SK-N-SH (cell line): ENCODE results near the gene SAP30L. TPM values are rescaled to one million over a fixed set of nuclear protein-coding genes. Genes with fewer than 3 reads are reported as not detected.

Experiments used
- CTCF ChIA-PET: fragments of 300-600, 350-600 bp; formaldehyde crosslinking; extraction: SDS; loops from one replicate; lab custom pipeline; 2021; lab: Yijun Ruan, JAX
- POLR2A ChIA-PET: fragments of 350-600 bp; sonication (Branson Sonifier 250); formaldehyde crosslinking; extraction: SDS; loops from one replicate; lab custom pipeline; 2020; ENCODE audit warnings: antibody characterized with exemption, inconsistent platforms; lab: Yijun Ruan, JAX
- DNase-seq: peaks from one replicate; pipeline ENCODE4 v3.0.0; 2012
- H2AFZ ChIP-seq: fragments of 200-600 bp; sonication (generic); 2 replicates; pipeline ENCODE4 v1.8.1; 2016; ENCODE audit warnings: antibody characterized with exemption, mild to moderate bottlenecking, low read depth
- H3F3A ChIP-seq: fragments of 200-600 bp; sonication (generic); replicated peaks from 2 replicates; pipeline ENCODE3; 2016; ENCODE audit warnings: antibody characterized with exemption, mild to moderate bottlenecking; ENCODE audit not compliant: insufficient read depth
- H3K27ac ChIP-seq, 2 experiments: fragments of 200-500 bp in 1 of 2; fragments of 200-600 bp in 1 of 2; sonication (Bioruptor generic) in 1 of 2; sonication (generic), shearing (Covaris generic) in 1 of 2; 2 replicates each; pipeline versions ENCODE4 v1.5.1 to v1.6.1; 2014 to 2016; ENCODE audit warnings: low read depth in 2 of 2, inconsistent platforms in 1 of 2, low read length in 1 of 2, mild to moderate bottlenecking in 1 of 2, mixed read lengths in 1 of 2
- H3K27me3 ChIP-seq: fragments of 200-600 bp; sonication (generic), shearing (Covaris generic); 2 replicates; pipeline ENCODE4 v1.6.1; 2016; ENCODE audit warnings: mixed run types; ENCODE audit not compliant: insufficient read depth
- H3K36me3 ChIP-seq, 2 experiments: fragments of 200-500 bp in 1 of 2; fragments of 200-600 bp in 1 of 2; sonication (Bioruptor generic) in 1 of 2; sonication (generic) in 1 of 2; replicated peaks in 1 of 2; 2 replicates each; pipeline versions ENCODE3 to v1.5.1; 2014 to 2016; ENCODE audit warnings: low read length in 1 of 2, mild to moderate bottlenecking in 1 of 2; ENCODE audit not compliant: insufficient read depth in 2 of 2, control insufficient read depth in 1 of 2
- H3K4me1 ChIP-seq, 2 experiments: fragments of 200-500 bp in 1 of 2; fragments of 200-600 bp in 1 of 2; sonication (Bioruptor generic) in 1 of 2; sonication (generic), shearing (Covaris generic) in 1 of 2; 2 replicates each; pipeline versions ENCODE4 v1.5.1 to v1.6.1; 2014 to 2016; ENCODE audit warnings: low read depth in 1 of 2, low read length in 1 of 2, mixed run types in 1 of 2; ENCODE audit not compliant: insufficient read depth in 2 of 2, control insufficient read depth in 1 of 2
- H3K4me2 ChIP-seq: fragments of 200-600 bp; sonication (generic), shearing (Covaris generic); 2 replicates; pipeline ENCODE4 v1.6.1; 2017; ENCODE audit warnings: mixed run types
- H3K4me3 ChIP-seq, 2 experiments: fragments of 200-500 bp in 1 of 2; fragments of 200-600 bp in 1 of 2; sonication (Bioruptor generic) in 1 of 2; sonication (generic), shearing (Covaris generic) in 1 of 2; 2 replicates each; pipeline versions ENCODE4 v1.5.1 to v1.8.1; 2014 to 2016; ENCODE audit warnings: low read depth in 2 of 2, inconsistent platforms in 1 of 2, low read length in 1 of 2, mild to moderate bottlenecking in 1 of 2, mixed read lengths in 1 of 2, moderate library complexity in 1 of 2
- H3K79me2 ChIP-seq: fragments of 200-600 bp; sonication (generic); 2 replicates; pipeline ENCODE4 v1.8.1; 2017; ENCODE audit warnings: mild to moderate bottlenecking; ENCODE audit not compliant: insufficient read depth
- H3K9ac ChIP-seq: fragments of 200-600 bp; sonication (generic); 2 replicates; pipeline ENCODE4 v1.6.1; 2017; ENCODE audit warnings: mixed run types
- H3K9me2 ChIP-seq: fragments of 200-600 bp; sonication (generic); 2 replicates; pipeline ENCODE4 v1.6.1; 2017; ENCODE audit warnings: mixed run types
- H3K9me3 ChIP-seq: fragments of 200-600 bp; sonication (generic); 2 replicates; pipeline ENCODE4 v1.6.1; 2017; ENCODE audit warnings: mixed run types, mild to moderate bottlenecking, moderate library complexity
- H4K20me1 ChIP-seq: fragments of 200-600 bp; sonication (generic); 2 replicates; pipeline ENCODE4 v1.6.1; 2017; ENCODE audit warnings: mild to moderate bottlenecking, mixed run types; ENCODE audit not compliant: insufficient read depth
- CHD2 ChIP-seq: fragments of 150-350 bp; IDR thresholded peaks from 2 replicates; pipeline ENCODE4 v1.6.1; 2018; ENCODE audit warnings: low read length; ENCODE audit not compliant: partially characterized antibody
- CTCF ChIP-seq: fragments of 200-600 bp; sonication (generic); IDR thresholded peaks from 2 replicates; pipeline ENCODE4 v1.6.1; 2017; ENCODE audit warnings: antibody characterized with exemption, mild to moderate bottlenecking, moderate library complexity
- EP300 ChIP-seq, 2 experiments: IDR thresholded peaks; 2 replicates each; pipeline versions ENCODE4 v1.4.0 to v1.6.1; 2012; ENCODE audit warnings: borderline replicate concordance in 1 of 2, low read depth in 1 of 2, low read length in 1 of 2
- FOSL2 ChIP-seq: IDR thresholded peaks from 2 replicates; pipeline ENCODE4 v1.4.0; 2012; ENCODE audit warnings: low read depth, mild to moderate bottlenecking, moderate library complexity, borderline replicate concordance
- FOXJ3 ChIP-seq: sonication (generic); formaldehyde crosslinking; IDR thresholded peaks from 2 replicates; pipeline ENCODE4 v1.5.1; 2020; ENCODE audit warnings: mild to moderate bottlenecking, missing genetic modification reagents
- GATA2 ChIP-seq: sonication (generic); formaldehyde crosslinking; IDR thresholded peaks from 2 replicates; pipeline ENCODE4 v1.5.0; 2020; ENCODE audit warnings: mild to moderate bottlenecking, missing genetic modification reagents
- IRF3 ChIP-seq: fragments of 150-350 bp; IDR thresholded peaks from 2 replicates; pipeline ENCODE4 v1.6.1; 2016; ENCODE audit warnings: mild to moderate bottlenecking, low read depth, low read length
- MAX ChIP-seq: IDR thresholded peaks from 2 replicates; pipeline ENCODE4 v1.4.0; 2012; ENCODE audit warnings: low read depth
- MEF2A ChIP-seq: IDR thresholded peaks from 2 replicates; pipeline ENCODE4 v1.4.0; 2012; ENCODE audit warnings: low read depth, borderline replicate concordance
- MXI1 ChIP-seq: IDR thresholded peaks from 2 replicates; pipeline ENCODE4 v1.6.1; 2012; ENCODE audit warnings: mild to moderate bottlenecking, low read depth, low read length, improper control_type of control experiment
- NFIC ChIP-seq: IDR thresholded peaks from 2 replicates; pipeline ENCODE4 v1.4.0; 2012; ENCODE audit warnings: borderline replicate concordance
- POLR2AphosphoS5 ChIP-seq: IDR thresholded peaks from 2 replicates; pipeline ENCODE4 v1.6.1; 2012; ENCODE audit warnings: low read depth, low read length
- RAD21 ChIP-seq: IDR thresholded peaks from 2 replicates; pipeline ENCODE4 v1.6.1; 2012; ENCODE audit warnings: mild to moderate bottlenecking, low read length
- RCOR1 ChIP-seq: fragments of 150-350 bp; IDR thresholded peaks from 2 replicates; pipeline ENCODE4 v1.6.1; 2017; ENCODE audit warnings: antibody characterized with exemption, low read length
- SMC3 ChIP-seq: IDR thresholded peaks from 2 replicates; pipeline ENCODE4 v1.6.1; 2012; ENCODE audit warnings: low read depth, low read length, improper control_type of control experiment
- TAF1 ChIP-seq: IDR thresholded peaks from 2 replicates; pipeline ENCODE4 v1.6.1; 2012; ENCODE audit warnings: low read depth, mild to moderate bottlenecking, low read length, moderate library complexity, borderline replicate concordance
- USF1 ChIP-seq: IDR thresholded peaks from 2 replicates; pipeline ENCODE4 v1.4.0; 2012; ENCODE audit warnings: low read depth, borderline replicate concordance
- ZBTB33 ChIP-seq: IDR thresholded peaks from 2 replicates; pipeline ENCODE4 v1.4.0; 2012; ENCODE audit warnings: low read depth, borderline replicate concordance
- WGBS: methylation state at CpG from one replicate; pipeline ENCODE4 v1.1.6; 2017; ENCODE audit warnings: low lambda C conversion rate; 5-methylcytosine and 5-hydroxymethylcytosine counted together
- polyA plus RNA-seq, 3 experiments: library from polyadenylated mRNA; depleted of rRNA; stranded (reverse); fragments of >200 nt; gene quantifications; 2 replicates each; pipeline ENCODE4 v1.2.3, GENCODE V29; 2012

Gene SAP30L
- polyA plus RNA-seq, 1 of the 3 experiments (the other 2 are of a cell fraction): 26.6 TPM

GRCh38 chr5:154479160-154479943, 33.6 kb downstream of the SAP30L start (continued):
- TF ChIP-seq USF1 (no peak), RCOR1 (no peak), POLR2AphosphoS5 (no peak), MEF2A (no peak), IRF3 (no peak), SMC3 (no peak), GATA2 (CRISPR knock-in tag) (no peak), RAD21 (no peak)

- Histone ChIP-seq H3K9me3 (no peaks in the 10 kb centered on the region), H3K4me1 (peaks cover 0 to 52% of the 10 kb centered on the region in 2 experiments; a peak in 2 of 4 replicates), H3K27ac (no peak overlapping the region), H3K4me2 (no peak overlapping the region), H4K20me1 (no peaks in the 10 kb centered on the region), H3K9me2 (no peaks in the 10 kb centered on the region), H3K4me3 (no peak overlapping the region), H3K9ac (no peak overlapping the region), H3K36me3 (no peaks in the 10 kb centered on the region), H3K79me2 (no peaks in the 10 kb centered on the region), H2AFZ (no peak overlapping the region), H3F3A (no peaks in the 10 kb centered on the region), H3K27me3 (peaks cover 97% of the 10 kb centered on the region)
- POLR2A ChIA-PET: no interaction called here
- CTCF ChIA-PET: interaction anchor here (0.6 to 14.6 kb wide), 2 partner anchors 12 to 43 kb away, joined by 3 to 295 read pairs; no protein-coding TSS in a partner anchor
- WGBS: 81% methylated on average over 27 of the region's 31 CpGs
- TF ChIP-seq FOXJ3 (CRISPR knock-in tag) (no peak), MXI1 (no peak), TAF1 (no peak), ZBTB33 (no peak), GATA2 (CRISPR knock-in tag) (no peak), MAX (no peak), FOSL2 (no peak), SMC3 (no peak), RAD21 (no peak), NFIC (no peak), POLR2AphosphoS5 (no peak), MEF2A (no peak), CTCF (no peak), CHD2 (no peak), EP300 (IDR thresholded peaks at IDR 0.05; ENCODE audit: borderline replicate concordance in 1 of 2, low read depth in 1 of 2, low read length in 1 of 2) (no peak)
- no peak for DNase-seq
These were observed 34.4 kb downstream of the SAP30L start for GRCh38 chr5:154479944-154480750.
